HG02840 (cell line): ENCODE measurements around the gene SIRPD.

ENCODE experiments used
- ATAC-seq: cut with Tn5 transposase; IDR thresholded peaks from one replicate; pipeline ENCODE4 v1.9.1; 2021; ENCODE audit warnings: mild to moderate bottlenecking, moderate library complexity, moderate number of reproducible peaks; ENCODE audit not compliant: unreplicated experiment, low FRiP score

Gene SIRPD

DNA sequence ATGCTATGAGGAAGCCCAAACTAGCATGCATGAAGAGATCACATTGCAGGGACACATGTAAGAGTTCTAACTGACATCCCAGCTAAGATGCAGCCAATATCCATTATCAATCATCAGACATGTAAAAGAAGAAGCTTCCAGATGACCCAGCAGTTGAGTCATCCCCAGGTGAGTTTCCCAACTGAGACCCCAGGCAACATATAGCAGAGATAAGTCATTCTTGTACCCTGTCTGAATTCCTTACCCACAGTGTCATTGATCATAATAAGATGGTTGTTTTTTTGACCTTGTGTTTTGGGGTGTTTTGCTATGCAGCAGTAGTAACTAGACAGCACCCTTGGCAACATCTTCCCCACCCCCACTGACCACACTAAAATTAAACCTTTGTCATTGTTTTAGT, 18.9 kb downstream of the SIRPD start:
- ATAC-seq = no peak

DNA sequence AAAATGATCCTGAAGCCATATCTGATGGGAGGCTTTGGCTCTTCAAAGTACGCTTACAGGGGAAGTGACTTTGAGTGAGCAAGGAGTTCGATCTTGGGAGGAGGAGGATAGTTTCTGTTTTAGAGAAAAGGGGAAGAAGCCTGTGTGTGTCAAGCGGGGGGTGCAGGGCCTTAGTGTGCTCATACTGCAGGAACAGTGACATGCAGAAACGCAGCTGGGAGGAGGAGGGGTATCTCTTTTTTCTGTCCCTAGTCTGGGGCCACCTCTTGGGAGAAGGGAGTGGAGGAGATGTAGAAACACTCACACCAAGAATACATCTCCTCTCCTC, 19.8 kb downstream of the SIRPD start:
- no peak for ATAC-seq

- ATAC-seq = no peak
Observed at GRCh38 chr20:1536893-1537730, 20.4 kb downstream of the SIRPD start.

- peak; percentile 77 for ATAC-seq
Observed at GRCh38 chr20:1535420-1536175, 21.9 kb downstream of the SIRPD start.

DNA sequence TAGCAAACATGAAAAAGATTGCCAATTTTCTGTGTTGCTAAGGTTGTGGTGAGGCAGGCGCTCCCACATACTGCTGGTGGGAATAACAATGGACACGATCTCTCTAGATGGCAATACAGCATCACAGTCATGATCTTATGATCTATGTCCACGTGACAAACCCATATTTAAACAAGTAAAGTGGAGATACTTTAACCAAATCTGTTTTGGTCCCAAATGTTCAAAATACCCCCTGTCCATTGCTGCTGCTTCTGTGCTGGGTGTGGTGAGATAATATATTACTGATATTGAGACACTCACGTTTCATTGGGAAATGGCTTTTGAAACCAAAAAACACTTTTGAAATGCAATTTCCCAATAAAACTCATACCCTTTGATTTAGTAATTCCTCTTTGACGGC, 23.0 kb downstream of the SIRPD start:
- no peak for ATAC-seq

DNA sequence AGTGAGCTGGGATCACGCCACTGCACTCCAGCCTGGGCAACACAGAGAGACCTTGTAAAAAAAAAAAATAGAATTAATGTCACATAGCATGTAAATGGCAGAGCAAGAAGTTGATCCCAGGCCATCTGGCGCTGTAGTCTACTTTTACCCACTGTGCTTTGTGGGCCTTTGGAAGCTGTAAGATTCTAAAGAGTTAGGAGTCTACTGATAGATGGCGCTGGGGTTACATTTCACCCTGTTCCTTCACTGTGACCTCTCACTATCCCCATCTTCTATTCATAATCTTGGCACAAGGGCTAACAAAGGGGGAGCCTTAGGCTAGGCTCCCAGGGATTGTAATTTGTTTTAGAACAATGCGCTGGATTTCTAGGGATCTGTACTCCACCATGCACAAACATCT, 24.4 kb downstream of the SIRPD start:
- no peak for ATAC-seq

- no peak for ATAC-seq
Observed at GRCh38 chr20:1528811-1529210, 28.7 kb downstream of the SIRPD start.

GRCh38 chr20:1527923-1528322, 29.6 kb downstream of the SIRPD start:
- no peak for ATAC-seq

DNA sequence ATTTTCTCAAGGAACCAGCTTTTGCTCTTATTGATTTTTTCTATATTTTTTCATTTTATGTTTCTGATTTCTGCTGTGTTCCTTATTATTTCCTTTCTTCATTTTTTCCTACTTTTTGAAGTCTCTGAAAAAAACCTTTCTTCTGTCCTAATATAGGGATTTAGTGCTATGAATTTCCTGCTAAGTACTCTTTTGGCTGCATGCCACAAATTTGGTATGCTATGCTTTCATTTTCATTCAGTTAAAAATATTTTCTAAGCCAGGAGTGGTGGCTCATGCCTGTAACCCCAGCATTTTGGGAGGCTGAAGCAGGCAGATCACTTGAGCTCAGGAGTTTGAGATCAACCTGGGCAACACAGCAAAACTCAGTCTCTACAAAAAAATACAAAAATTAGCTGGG, 30.6 kb downstream of the SIRPD start:
- no peak for ATAC-seq

DNA sequence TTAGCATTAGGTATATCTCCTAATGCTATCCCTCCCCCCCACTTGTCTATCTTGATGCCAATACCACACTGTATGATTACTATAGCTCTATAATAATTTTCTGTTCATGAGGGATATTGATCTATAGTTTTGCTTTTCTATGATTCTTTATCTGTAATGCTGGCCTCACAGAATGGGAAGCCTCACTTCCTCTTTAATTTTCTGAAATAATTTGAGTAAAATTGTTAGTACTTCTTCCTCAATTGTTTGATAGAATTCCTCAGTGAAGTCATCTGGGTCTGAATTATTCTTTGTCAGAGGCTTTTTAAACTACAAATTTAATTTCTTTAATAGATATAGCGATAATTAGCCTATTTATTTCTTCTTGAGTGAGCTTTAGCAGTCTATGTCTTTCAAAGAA, 31.2 kb downstream of the SIRPD start:
- no peak for ATAC-seq

DNA sequence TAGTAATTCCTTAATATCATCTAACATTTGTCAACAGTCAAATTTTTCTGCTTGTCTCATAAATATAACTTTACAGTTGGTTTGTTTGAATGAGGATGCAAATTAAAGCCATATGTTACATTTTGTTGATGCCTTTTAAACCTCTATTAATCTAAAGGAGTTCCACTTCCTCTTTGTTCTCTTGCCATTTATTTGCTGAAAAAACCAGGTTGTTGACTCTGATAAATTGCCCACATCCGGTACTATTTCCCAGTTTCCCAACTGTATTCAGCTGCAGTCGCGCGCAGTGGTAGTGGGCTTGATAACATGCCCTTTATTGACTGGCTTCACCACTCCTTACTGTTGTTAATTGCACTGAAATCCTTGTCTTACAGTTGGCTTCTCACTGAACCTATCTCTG, 33.5 kb downstream of the SIRPD start:
- no peak for ATAC-seq

DNA sequence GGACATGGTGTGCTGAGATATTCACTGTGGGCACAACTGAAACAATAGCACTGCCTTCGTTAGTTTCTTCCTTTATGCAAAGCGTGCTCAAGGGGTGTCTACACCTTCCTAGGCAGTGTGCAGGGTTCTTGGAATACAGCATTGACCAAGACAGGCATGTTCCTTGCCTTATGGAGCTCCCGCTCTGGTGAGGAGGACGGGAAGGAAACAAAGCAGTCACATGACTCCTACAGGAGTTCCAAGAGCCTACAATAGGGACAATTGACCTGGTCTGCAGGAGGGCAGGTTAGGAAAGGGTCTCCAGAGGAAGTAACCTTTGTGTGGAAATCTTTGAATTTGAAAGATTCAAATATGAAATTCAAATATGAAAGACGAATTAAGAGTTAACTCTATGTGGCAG, 40.5 kb downstream of the SIRPD start:
- no peak for ATAC-seq

DNA sequence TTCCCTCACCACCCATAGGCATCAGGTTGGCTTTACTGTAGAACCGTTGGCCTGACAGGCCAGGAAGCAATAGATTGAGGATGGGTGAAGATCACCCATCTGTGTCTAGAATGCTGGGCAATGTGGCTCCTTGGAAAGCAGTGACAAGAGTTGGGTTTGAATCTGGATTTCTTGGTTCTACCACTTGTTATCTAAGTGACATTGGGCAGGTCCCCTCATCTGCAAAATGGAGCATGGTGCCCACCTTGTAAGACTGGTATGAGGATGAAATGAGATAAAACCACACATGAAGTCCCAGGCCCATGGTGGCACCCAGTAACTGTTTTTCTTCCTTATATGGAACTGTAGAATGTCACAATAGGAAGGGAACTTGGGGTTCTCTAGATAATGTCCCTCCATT, 43.7 kb downstream of the SIRPD start:
- ATAC-seq = no peak

DNA sequence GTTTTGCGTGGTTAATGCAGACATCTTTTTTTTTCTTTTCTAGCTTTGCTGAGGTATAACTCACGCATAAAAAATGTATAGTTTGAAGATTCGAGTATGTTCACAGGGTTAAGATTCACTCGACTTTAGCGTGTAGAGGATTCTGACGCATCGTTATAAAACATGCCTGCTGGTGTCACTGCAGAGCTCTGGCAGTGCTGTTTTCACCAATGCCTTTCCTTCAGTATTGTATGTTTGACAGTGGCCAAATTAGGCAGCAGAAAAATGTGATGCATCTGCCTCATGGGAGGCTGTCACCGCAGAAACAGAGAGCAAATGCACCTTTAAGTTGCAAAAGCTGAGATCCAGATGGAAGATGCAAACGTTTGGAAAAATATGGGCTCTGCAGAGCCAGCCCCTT, 48.3 kb downstream of the SIRPD start:
- ATAC-seq = no peak

- no peak for ATAC-seq
Observed at GRCh38 chr20:1508574-1508973, 48.9 kb downstream of the SIRPD start.

DNA sequence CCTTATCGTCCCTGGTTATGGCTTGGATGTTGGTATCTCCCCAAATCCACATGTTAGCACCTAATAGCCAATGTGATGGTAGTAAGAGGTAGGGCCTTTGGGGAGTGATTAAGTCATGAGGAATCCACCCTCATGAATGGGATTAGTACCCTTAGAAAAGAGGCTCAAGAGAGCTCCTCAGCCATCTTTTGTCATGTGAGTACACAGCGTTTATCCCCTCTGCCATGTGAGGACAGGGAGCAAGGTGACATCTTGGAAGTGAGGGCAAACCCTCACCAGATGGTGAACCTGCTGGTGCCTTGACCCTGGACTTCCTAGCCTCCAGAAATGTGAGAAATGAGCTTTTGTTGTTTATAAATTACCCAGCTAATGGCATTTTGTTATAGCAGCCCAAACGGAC, 50.2 kb downstream of the SIRPD start:
- ATAC-seq = no peak

GRCh38 chr20:1505871-1506270, 51.6 kb downstream of the SIRPD start:
- ATAC-seq = no peak

- ATAC-seq = no peak
Observed at GRCh38 chr20:1505361-1505760, 52.1 kb downstream of the SIRPD start.

DNA sequence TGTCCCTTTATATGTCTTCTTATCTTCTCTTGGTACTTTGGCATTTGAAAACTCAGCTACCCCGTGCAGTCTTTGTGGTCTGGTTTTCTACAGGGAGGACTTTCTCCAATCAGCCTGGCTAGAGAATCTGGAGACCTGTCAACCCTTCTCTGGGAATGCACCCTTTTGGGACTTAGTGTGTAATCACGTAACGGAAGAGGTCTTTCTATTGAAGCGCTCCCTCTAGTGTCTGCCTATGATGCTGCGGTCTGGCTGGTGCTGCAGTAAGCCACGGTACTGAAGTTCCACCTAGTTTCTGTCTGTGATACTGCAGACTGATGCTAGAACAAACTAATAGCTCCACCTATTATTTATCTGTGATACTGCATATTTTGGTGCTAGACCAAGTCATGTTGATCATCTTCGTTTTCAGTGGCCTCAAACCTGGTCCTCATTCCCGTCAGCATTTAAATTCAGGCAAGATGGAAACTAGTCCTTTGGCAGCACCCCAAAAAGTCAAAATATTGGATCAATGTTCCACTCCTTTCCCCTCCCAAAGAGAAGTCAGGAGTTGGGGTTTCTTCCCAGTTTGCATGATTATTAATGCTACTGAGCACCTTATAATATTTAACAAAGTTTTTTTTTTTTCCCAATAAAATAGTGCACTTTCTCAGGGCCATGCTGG, 53.8 kb downstream of the SIRPD start:
- ATAC-seq = peak; percentile 93

DNA sequence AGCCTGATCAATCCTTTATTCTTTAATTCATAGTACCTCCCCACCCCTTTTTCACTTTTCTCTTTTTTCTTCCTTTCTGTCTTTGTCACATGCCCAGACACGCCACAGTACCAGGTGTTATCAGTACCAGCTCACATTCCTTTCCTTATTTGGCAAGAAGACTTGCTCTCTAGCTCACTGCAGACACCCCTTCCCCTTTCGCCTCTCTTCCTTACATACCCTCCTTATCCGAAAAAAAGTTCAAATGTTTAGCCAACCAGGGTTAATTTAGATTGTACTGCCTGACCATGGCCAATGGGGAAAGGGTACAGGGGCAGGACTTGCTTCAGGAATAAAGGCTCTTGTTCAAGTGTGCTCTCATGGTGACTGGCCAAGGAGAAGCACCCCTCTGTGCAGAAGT, 57.0 kb downstream of the SIRPD start:
- ATAC-seq = no peak

DNA sequence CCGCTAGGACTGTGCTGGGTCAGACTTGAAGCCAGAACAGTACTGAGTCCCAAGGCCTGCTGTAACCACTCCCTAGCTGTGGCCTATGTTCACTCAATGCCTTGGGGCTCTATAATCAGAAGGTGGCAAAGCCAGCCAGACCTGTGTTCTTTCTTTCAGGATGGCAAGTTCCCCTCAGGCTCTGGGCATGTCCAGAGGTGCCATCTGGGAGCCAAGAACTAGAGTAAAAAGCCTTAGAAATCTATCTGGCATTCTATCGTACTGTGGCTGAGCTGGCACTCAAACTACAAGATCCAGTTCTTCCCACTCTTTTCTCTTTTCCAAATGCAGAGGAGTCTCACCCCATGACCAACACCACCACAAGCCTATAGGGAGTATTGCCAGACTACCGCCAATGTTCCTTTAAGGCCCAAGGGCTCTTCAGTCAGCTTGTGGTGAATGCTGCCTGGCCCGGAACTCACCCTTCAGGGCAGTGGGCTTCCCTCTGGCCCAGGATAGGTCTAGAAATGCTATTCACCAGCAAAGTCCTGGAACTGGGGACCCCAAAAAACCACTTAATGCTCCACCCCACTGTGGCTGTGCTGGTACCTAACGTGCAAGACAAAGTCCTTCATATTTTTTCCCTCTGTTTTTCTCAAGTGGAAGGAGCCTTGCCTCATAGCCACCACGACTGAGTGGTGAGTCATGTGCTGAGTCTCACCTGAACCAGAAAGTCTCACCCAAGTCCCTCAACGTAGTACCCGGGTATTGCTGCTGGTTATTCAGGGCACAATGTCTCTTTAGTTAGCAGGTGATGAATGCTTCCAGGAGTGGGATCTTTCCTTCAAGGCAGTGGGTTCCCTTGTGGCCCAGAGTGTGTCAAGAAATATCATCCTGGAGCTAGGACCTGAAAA, 57.7 kb downstream of the SIRPD start:
- no peak for ATAC-seq
